ENCODE measurements around the gene SLCO2A1. TPM values are rescaled to one million over a fixed set of nuclear protein-coding genes. Genes with fewer than 3 reads are reported as not detected.

Gene SLCO2A1
- total RNA-seq = 10 to 100 TPM in 2 of 4 donors, 1 to 10 TPM in 2; 5.4 to 24.9 (median 9.2) TPM

DNA sequence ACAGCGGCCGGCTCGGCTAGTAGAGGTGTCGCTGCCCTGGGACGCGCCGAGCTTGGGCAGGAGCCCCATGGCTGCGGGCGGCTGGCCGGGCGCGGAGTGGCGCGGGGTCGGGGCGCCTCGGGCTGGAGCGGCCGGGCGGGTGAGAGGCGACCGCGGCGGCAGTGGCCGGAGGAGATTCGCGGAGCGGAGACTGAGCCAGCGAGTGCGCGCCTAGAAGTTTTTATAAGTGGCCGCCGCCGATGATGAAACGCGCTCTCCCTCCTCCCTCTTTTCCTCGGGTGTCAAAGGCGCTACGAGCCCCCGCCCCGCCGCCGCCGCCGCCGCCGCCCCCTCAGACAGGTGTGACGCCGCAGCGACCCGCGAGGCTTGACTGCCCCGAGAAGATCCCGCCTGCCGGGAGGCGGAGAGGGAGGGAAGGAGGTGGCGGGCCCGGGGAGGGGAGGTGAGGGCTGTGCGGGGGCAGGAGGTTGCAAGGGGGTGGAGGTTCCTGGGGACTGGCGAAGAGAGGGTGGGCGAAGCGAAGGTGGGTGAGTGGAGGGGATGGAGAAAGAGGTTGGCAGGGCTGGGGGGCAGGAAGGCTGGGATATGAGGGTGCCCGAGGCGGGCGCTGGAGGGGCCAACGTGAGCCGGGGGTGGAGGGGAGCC, at the start of gene SLCO2A1:
TSS of gene SLCO2A1 (minus strand) at position 192 of the 645 bp plus-strand sequence. CDS start at position 69, 123 bp downstream.
- H3K4me3 ChIP-seq (ENCODE audit: low read depth, poor library complexity, severe bottlenecking) = peak within 1 kb of the TSS; percentile 48
- intact Hi-C loops (cut with DNase I; ENCODE audit: low total_unique reads) = no loop called here
- peak; percentile 16 to 90 for DNase-seq (ENCODE audit: low spot score in 2 of 2)
- no peak for TF ChIP-seq POLR2A (IDR thresholded peaks at IDR 0.05)
- no peak for TF ChIP-seq CTCF (IDR thresholded peaks at IDR 0.05)
- 1 to 2% methylated on average over 44 to 66 of the region's 67 CpGs for WGBS, 2 donors

GRCh38 chr3:134079111-134079547, 49.4 kb upstream of the SLCO2A1 start:
- WGBS, 2 donors = 64 to 67% methylated on average over 4 of the region's 4 CpGs
- intact Hi-C loops (cut with DNase I; ENCODE audit: low total_unique reads) = no loop called here
- no peak overlapping the region for H3K4me3 ChIP-seq (ENCODE audit: low read depth, poor library complexity, severe bottlenecking)
- TF ChIP-seq CTCF (IDR thresholded peaks at IDR 0.05) (no peak), POLR2A (IDR thresholded peaks at IDR 0.05) (no peak)
- peak; percentile 66 to 84 for DNase-seq (ENCODE audit: low spot score in 2 of 2)

GRCh38 chr3:134078169-134078831, 48.6 kb upstream of the SLCO2A1 start:
- intact Hi-C loops (cut with DNase I; ENCODE audit: low total_unique reads) = no loop called here
- no peak overlapping the region for H3K4me3 ChIP-seq (ENCODE audit: low read depth, poor library complexity, severe bottlenecking)
- DNase-seq (ENCODE audit: low spot score in 2 of 2) = peak; percentile 59 to 84
- 61 to 77% methylated on average over 8 of the region's 8 CpGs for WGBS, 2 donors
- TF ChIP-seq CTCF (IDR thresholded peaks at IDR 0.05) = no peak
- no peak for TF ChIP-seq POLR2A (IDR thresholded peaks at IDR 0.05)

DNA sequence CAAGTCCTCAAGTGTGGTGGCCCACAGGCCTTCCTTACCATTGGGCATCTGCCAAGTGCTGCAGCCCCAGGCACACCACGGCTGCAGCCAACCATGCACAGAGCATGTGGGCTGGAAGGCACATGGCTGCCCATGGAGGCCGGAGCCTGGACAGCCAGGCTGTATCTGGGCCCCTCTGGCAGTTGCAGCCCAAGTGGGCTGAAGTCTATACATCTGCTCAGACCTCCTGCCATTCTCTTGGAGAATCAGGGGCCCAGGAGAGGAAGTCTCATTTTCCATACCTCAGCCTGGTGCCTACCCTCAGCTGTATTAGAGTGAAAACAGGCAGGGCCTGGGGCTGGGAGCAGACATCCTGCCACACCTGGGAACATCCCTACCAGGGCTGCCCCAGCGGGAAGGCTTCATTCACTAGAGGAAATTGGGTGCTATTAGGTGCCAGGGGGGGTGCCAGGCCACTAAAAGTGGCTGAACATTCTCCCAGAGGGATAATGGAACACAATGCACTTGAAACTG, 48.0 kb upstream of the SLCO2A1 start:
- TF ChIP-seq POLR2A (IDR thresholded peaks at IDR 0.05) (no peak), CTCF (IDR thresholded peaks at IDR 0.05) (no peak)
- no peak overlapping the region for H3K4me3 ChIP-seq (ENCODE audit: low read depth, poor library complexity, severe bottlenecking)
- intact Hi-C loops (cut with DNase I; ENCODE audit: low total_unique reads) = no loop called here
- 72 to 80% methylated on average over 3 of the region's 3 CpGs for WGBS, 2 donors
- DNase-seq (ENCODE audit: low spot score in 2 of 2) = peak; percentile 10 to 70

- TF ChIP-seq CTCF (IDR thresholded peaks at IDR 0.05) (no peak), POLR2A (IDR thresholded peaks at IDR 0.05) (no peak)
- 81 to 87% methylated on average over 2 of the region's 2 CpGs for WGBS, 2 donors
- intact Hi-C loops (cut with DNase I; ENCODE audit: low total_unique reads) = no loop called here
- peak; percentile 6 to 45 for DNase-seq (ENCODE audit: low spot score in 2 of 2)
- no peak overlapping the region for H3K4me3 ChIP-seq (ENCODE audit: low read depth, poor library complexity, severe bottlenecking)
Measured at GRCh38 chr3:134076851-134077250, 47.1 kb upstream of the SLCO2A1 start.

Measured in lower leg skin (tissue), 4 donors.